WTC11 (cell line): Measurements from ENCODE around the gene SENP5. TPM values are rescaled to one million over a fixed set of nuclear protein-coding genes. Genes with fewer than 3 reads are reported as not detected.

Source experiments
- ATAC-seq: fragments of 200-7000 bp; cut with Tn5 transposase; 2 replicates; pipeline ENCODE4 v1.10.0; 2021; ENCODE audit warnings: mild to moderate bottlenecking, moderate library complexity
- CTCF ChIA-PET: fragments of 300-600 bp; sonication (Branson Sonifier 250); formaldehyde crosslinking; loops from one replicate; lab custom pipeline; 2021; ENCODE audit warnings: antibody characterized with exemption; lab: Charles Lee
- POLR2A ChIA-PET: fragments of 350-600 bp; sonication (Branson Sonifier 250); formaldehyde crosslinking; loops from one replicate; lab custom pipeline; 2021; ENCODE audit warnings: antibody characterized with exemption; lab: Charles Lee
- DNase-seq: peaks from one replicate; pipeline ENCODE4 v3.0.0; 2021; ENCODE audit warnings: low spot score
- H3K27ac Mint-ChIP-seq: 2 replicates; pipeline ENCODE4 v1.8.0; 2021; ENCODE audit warnings: mixed read lengths
- H3K27me3 Mint-ChIP-seq: 2 replicates; pipeline ENCODE4 v1.8.0; 2021; ENCODE audit warnings: low read depth, mild to moderate bottlenecking, moderate library complexity, mixed read lengths
- H3K36me3 Mint-ChIP-seq: 2 replicates; pipeline ENCODE4 v1.8.0; 2021; ENCODE audit warnings: mixed read lengths
- H3K4me1 Mint-ChIP-seq: 2 replicates; pipeline ENCODE4 v1.8.0; 2022; ENCODE audit warnings: mixed read lengths
- H3K4me3 Mint-ChIP-seq: 2 replicates; pipeline ENCODE4 v1.8.0; 2021; ENCODE audit warnings: mild to moderate bottlenecking, moderate library complexity, mixed read lengths
- H3K9me3 Mint-ChIP-seq: 2 replicates; pipeline ENCODE4 v1.8.0; 2021; ENCODE audit warnings: mixed read lengths
- CDX4 ChIP-seq: fragments of 250-450 bp; sonication (Bioruptor Pico); IDR thresholded peaks from 2 replicates; pipeline ENCODE4 v1.9.0; 2021; ENCODE audit warnings: moderate library complexity, mild to moderate bottlenecking, inconsistent platforms, borderline replicate concordance
- CREM ChIP-seq: sonication (generic); formaldehyde crosslinking; IDR thresholded peaks from 2 replicates; pipeline ENCODE4 v1.8.1; 2022; ENCODE audit warnings: mild to moderate bottlenecking, missing genetic modification reagents, moderate library complexity
- E2F1 ChIP-seq: sonication (generic); formaldehyde crosslinking; IDR thresholded peaks from 2 replicates; pipeline ENCODE4 v1.8.0; 2022; ENCODE audit warnings: mild to moderate bottlenecking, missing genetic modification reagents
- ERG ChIP-seq: fragments of 250-450 bp; sonication (Bioruptor Pico); IDR thresholded peaks from 2 replicates; pipeline ENCODE4 v1.8.0; 2021; ENCODE audit warnings: mild to moderate bottlenecking
- GABPB1 ChIP-seq: sonication (generic); formaldehyde crosslinking; IDR thresholded peaks from 2 replicates; pipeline ENCODE4 v1.8.1; 2023; ENCODE audit warnings: mild to moderate bottlenecking, missing genetic modification reagents
- GRHL2 ChIP-seq: fragments of 250-450 bp; sonication (Bioruptor Pico); IDR thresholded peaks from 2 replicates; pipeline ENCODE4 v1.8.0; 2022; ENCODE audit warnings: mild to moderate bottlenecking, moderate library complexity; ENCODE audit not compliant: insufficient replicate concordance, severe bottlenecking
- JUN ChIP-seq: sonication (generic); formaldehyde crosslinking; IDR thresholded peaks from 2 replicates; pipeline ENCODE4 v1.8.0; 2023; ENCODE audit warnings: mild to moderate bottlenecking, missing genetic modification reagents
- NFATC4 ChIP-seq: fragments of 250-450 bp; sonication (Bioruptor Pico); IDR thresholded peaks from 2 replicates; pipeline ENCODE4 v1.9.0; 2021; ENCODE audit warnings: mild to moderate bottlenecking
- OVOL2 ChIP-seq: fragments of 250-450 bp; sonication (Bioruptor Pico); IDR thresholded peaks from 2 replicates; pipeline ENCODE4 v1.9.0; 2021; ENCODE audit warnings: mild to moderate bottlenecking, borderline replicate concordance
- PRRX2 ChIP-seq: fragments of 250-450 bp; sonication (Bioruptor Pico); IDR thresholded peaks from 2 replicates; pipeline ENCODE4 v1.8.0; 2021; ENCODE audit warnings: mild to moderate bottlenecking
- RELA ChIP-seq: sonication (generic); formaldehyde crosslinking; IDR thresholded peaks from 2 replicates; pipeline ENCODE4 v1.8.1; 2022; ENCODE audit warnings: missing genetic modification reagents, mild to moderate bottlenecking, borderline replicate concordance
- RORB ChIP-seq: fragments of 250-450 bp; sonication (Bioruptor Pico); IDR thresholded peaks from 2 replicates; pipeline ENCODE4 v1.9.0; 2021; ENCODE audit warnings: mild to moderate bottlenecking
- TCF7 ChIP-seq: sonication (generic); formaldehyde crosslinking; IDR thresholded peaks from 2 replicates; pipeline ENCODE4 v1.8.0; 2022; ENCODE audit warnings: mild to moderate bottlenecking, low read depth, missing genetic modification reagents, moderate library complexity
- TP53 ChIP-seq: sonication (generic); formaldehyde crosslinking; IDR thresholded peaks from 2 replicates; pipeline ENCODE4 v1.8.1; 2023; ENCODE audit warnings: mild to moderate bottlenecking, missing genetic modification reagents
- ZBTB21 ChIP-seq: sonication (generic); formaldehyde crosslinking; IDR thresholded peaks from 2 replicates; pipeline ENCODE4 v1.8.1; 2023; ENCODE audit warnings: mild to moderate bottlenecking, missing genetic modification reagents, borderline replicate concordance
- ZBTB43 ChIP-seq: sonication (generic); formaldehyde crosslinking; IDR thresholded peaks from 2 replicates; pipeline ENCODE4 v1.8.1; 2023; ENCODE audit warnings: mild to moderate bottlenecking, missing genetic modification reagents
- ZMAT4 ChIP-seq: fragments of 250-450 bp; sonication (Bioruptor Pico); IDR thresholded peaks from 2 replicates; pipeline ENCODE4 v1.9.0; 2021; ENCODE audit warnings: mild to moderate bottlenecking
- ZNF219 ChIP-seq: sonication (generic); formaldehyde crosslinking; IDR thresholded peaks from 2 replicates; pipeline ENCODE4 v1.8.0; 2023; ENCODE audit warnings: missing genetic modification reagents, mild to moderate bottlenecking, borderline replicate concordance
- ZNF263 ChIP-seq: sonication (generic); formaldehyde crosslinking; IDR thresholded peaks from 2 replicates; pipeline ENCODE4 v1.8.1; 2022; ENCODE audit warnings: low read depth, mild to moderate bottlenecking, moderate library complexity, missing genetic modification reagents
- ZNF396 ChIP-seq: fragments of 250-450 bp; sonication (Bioruptor Pico); IDR thresholded peaks from 2 replicates; pipeline ENCODE4 v1.8.0; 2021; ENCODE audit warnings: mild to moderate bottlenecking, moderate library complexity, borderline replicate concordance
- ZNF425 ChIP-seq: fragments of 250-450 bp; sonication (Bioruptor Pico); conservative IDR thresholded peaks from 2 replicates; pipeline ENCODE4 v1.9.0; 2021; ENCODE audit warnings: mild to moderate bottlenecking
- ZNF671 ChIP-seq: fragments of 250-450 bp; sonication (Bioruptor Pico); IDR thresholded peaks from 2 replicates; pipeline ENCODE4 v1.8.0; 2021; ENCODE audit warnings: mild to moderate bottlenecking
- total RNA-seq: library from RNA; stranded (reverse); gene quantifications from 3 replicates; pipeline ENCODE4 v1.2.3, GENCODE V29; 2021

Gene SENP5
- total RNA-seq, 1 experiment from 2014 or later = 30.8 TPM

- no peak for TF ChIP-seq ZNF263 (CRISPR knock-in tag)
- no peak for TF ChIP-seq RORB (CRISPR knock-in tag)
- TF ChIP-seq OVOL2 = no peak
- TF ChIP-seq, all 79 proteins: peak for 0
Measured at GRCh38 chr3:196915375-196915774, 47.7 kb downstream of the SENP5 start (continued).

- ChIA-PET CTCF (interaction anchor here (0.6 kb wide), 1 partner anchor 80 kb away, joined by 3 read pairs; no protein-coding TSS in a partner anchor), POLR2A (no interaction called here)
- Mint-ChIP-seq H3K9me3 (peaks cover 9% of the 10 kb centered on the region), H3K27me3 (no peaks in the 10 kb centered on the region), H3K4me3 (no peak overlapping the region), H3K4me1 (no peaks in the 10 kb centered on the region), H3K27ac (no peak overlapping the region), H3K36me3 (peaks cover 21% of the 10 kb centered on the region)
- no peak for ATAC-seq
- DNase-seq = no peak
- TF ChIP-seq JUN (CRISPR knock-in tag) (no peak), ZBTB43 (CRISPR knock-in tag) (no peak), TCF7 (no peak), GABPB1 (CRISPR knock-in tag) (no peak), ZNF219 (no peak), TP53 (CRISPR knock-in tag) (no peak), CDX4 (CRISPR knock-in tag) (no peak), NFATC4 (CRISPR knock-in tag) (no peak)
Measured at GRCh38 chr3:196916221-196916620, 48.5 kb downstream of the SENP5 start.

- DNase-seq (no peak), ATAC-seq (no peak)
- Mint-ChIP-seq H3K36me3 (peaks cover 21% of the 10 kb centered on the region), H3K27ac (no peak overlapping the region), H3K27me3 (no peaks in the 10 kb centered on the region), H3K4me1 (no peaks in the 10 kb centered on the region), H3K4me3 (no peak overlapping the region), H3K9me3 (peaks cover 9% of the 10 kb centered on the region)
- CTCF ChIA-PET = interaction anchor here (0.6 kb wide), 1 partner anchor 81 kb away, joined by 3 read pairs; no protein-coding TSS in a partner anchor
- POLR2A ChIA-PET = interaction anchor here (0.6 kb wide), 1 partner anchor 49 kb away, joined by 3 read pairs; the partner anchor contains the start of gene SENP5
- no peak for TF ChIP-seq TCF7
- no peak for TF ChIP-seq ZNF425 (CRISPR knock-in tag)
- no peak for TF ChIP-seq CREM (CRISPR knock-in tag)
- no peak for TF ChIP-seq RELA (CRISPR knock-in tag)
- TF ChIP-seq ZBTB21 = no peak
- TF ChIP-seq ZNF671 (CRISPR knock-in tag) = no peak
- no peak for TF ChIP-seq E2F1 (CRISPR knock-in tag)
- no peak for TF ChIP-seq ERG (CRISPR knock-in tag)
- TF ChIP-seq ZMAT4 (CRISPR knock-in tag) = no peak
- TF ChIP-seq ZNF396 (CRISPR knock-in tag) = no peak
- no peak for TF ChIP-seq PRRX2 (CRISPR knock-in tag)
- TF ChIP-seq GRHL2 (CRISPR knock-in tag) = no peak
Measured at GRCh38 chr3:196916995-196917394, 49.3 kb downstream of the SENP5 start.
